ENCODE measurements around the gene RAB3GAP2.

GRCh38 chr1:220280249-220280648 is 8.0 kb upstream of the RAB3GAP2 start:
- TF ChIP-seq CTCF (IDR thresholded peaks at IDR 0.05) (no peak), POLR2A (IDR thresholded peaks at IDR 0.05) (no peak)

All from right lobe of liver (tissue), 4 donors.